Activated CD8-positive, alpha-beta T cell treated with anti-CD3 and anti-CD28 coated beads for 36 hours (primary cell): Measurements from ENCODE around the gene ANGPTL8. TPM values are rescaled to one million over a fixed set of nuclear protein-coding genes. Genes with fewer than 3 reads are reported as not detected.

Source experiments
- ATAC-seq: fragments of 200-7000 bp; cut with Tn5 transposase; one replicate; pipeline ENCODE4 v1.10.0; 2021; ENCODE audit warnings: mild to moderate bottlenecking, moderate library complexity
- CTCF ChIA-PET: fragments of 350-600 bp; sonication (Branson Sonifier 250); formaldehyde crosslinking; loops from one replicate; lab custom pipeline; 2021; ENCODE audit warnings: antibody characterized with exemption; lab: Charles Lee
- POLR2A ChIA-PET: fragments of 350-600 bp; sonication (Branson Sonifier 250); formaldehyde crosslinking; loops from one replicate; lab custom pipeline; 2021; ENCODE audit warnings: antibody characterized with exemption; lab: Charles Lee
- DNase-seq: peaks from one replicate; pipeline ENCODE4 v3.0.0-alpha.2; 2020
- H3K27ac Mint-ChIP-seq: one replicate; pipeline ENCODE4 v1.8.0; 2021; ENCODE audit warnings: mild to moderate bottlenecking, mixed read lengths
- H3K27me3 Mint-ChIP-seq: one replicate; pipeline ENCODE4 v1.8.0; 2021; ENCODE audit warnings: mixed read lengths
- H3K36me3 Mint-ChIP-seq: one replicate; pipeline ENCODE4 v1.8.0; 2021; ENCODE audit warnings: low read depth, mixed read lengths
- H3K4me1 Mint-ChIP-seq: one replicate; pipeline ENCODE4 v1.8.0; 2021; ENCODE audit warnings: low read depth, mixed read lengths
- H3K4me3 Mint-ChIP-seq: one replicate; pipeline ENCODE4 v1.8.0; 2021; ENCODE audit warnings: mild to moderate bottlenecking, moderate library complexity, mixed read lengths
- H3K9me3 Mint-ChIP-seq: one replicate; pipeline ENCODE4 v1.8.0; 2021; ENCODE audit warnings: mixed read lengths
- intact Hi-C: fragments of 100-400 bp; cut with micrococcal nuclease; formaldehyde crosslinking; loops from one replicate; pipeline ENCODE4 v1.10.0; 2022
- total RNA-seq, 2 experiments: library from RNA; stranded (reverse); gene quantifications; one replicate each; pipeline ENCODE4 v1.2.3, GENCODE V29; 2021
- TF ChIP-seq, protein P1 (sequence below): fragments of 200-600 bp; IDR thresholded peaks from one replicate; pipeline ENCODE4 v1.8.0; 2022; ENCODE audit warnings: antibody characterized with exemption, mild to moderate bottlenecking

ANGPTL8 gene
- total RNA-seq, 2 experiments from 2014 or later: not detected

GRCh38 chr19:11203194-11204075 lies 36.0 kb upstream of the ANGPTL8 start:
- TF ChIP-seq, protein P1, sequence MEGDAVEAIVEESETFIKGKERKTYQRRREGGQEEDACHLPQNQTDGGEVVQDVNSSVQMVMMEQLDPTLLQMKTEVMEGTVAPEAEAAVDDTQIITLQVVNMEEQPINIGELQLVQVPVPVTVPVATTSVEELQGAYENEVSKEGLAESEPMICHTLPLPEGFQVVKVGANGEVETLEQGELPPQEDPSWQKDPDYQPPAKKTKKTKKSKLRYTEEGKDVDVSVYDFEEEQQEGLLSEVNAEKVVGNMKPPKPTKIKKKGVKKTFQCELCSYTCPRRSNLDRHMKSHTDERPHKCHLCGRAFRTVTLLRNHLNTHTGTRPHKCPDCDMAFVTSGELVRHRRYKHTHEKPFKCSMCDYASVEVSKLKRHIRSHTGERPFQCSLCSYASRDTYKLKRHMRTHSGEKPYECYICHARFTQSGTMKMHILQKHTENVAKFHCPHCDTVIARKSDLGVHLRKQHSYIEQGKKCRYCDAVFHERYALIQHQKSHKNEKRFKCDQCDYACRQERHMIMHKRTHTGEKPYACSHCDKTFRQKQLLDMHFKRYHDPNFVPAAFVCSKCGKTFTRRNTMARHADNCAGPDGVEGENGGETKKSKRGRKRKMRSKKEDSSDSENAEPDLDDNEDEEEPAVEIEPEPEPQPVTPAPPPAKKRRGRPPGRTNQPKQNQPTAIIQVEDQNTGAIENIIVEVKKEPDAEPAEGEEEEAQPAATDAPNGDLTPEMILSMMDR: peak; percentile 82
- ChIA-PET POLR2A (interaction anchor here (1.0 kb wide), 1 partner anchor 64 kb away, joined by 4 read pairs; no protein-coding TSS in a partner anchor), CTCF (interaction anchor here (0.8 to 2.5 kb wide), 4 partner anchors 18 to 167 kb away, joined by 3 to 9 read pairs (median 4); no protein-coding TSS in a partner anchor)
- H3K4me1 Mint-ChIP-seq: no peaks in the 10 kb centered on the region
- no peak overlapping the region for H3K27ac Mint-ChIP-seq
- no peaks in the 10 kb centered on the region for H3K27me3 Mint-ChIP-seq
- no peaks in the 10 kb centered on the region for H3K9me3 Mint-ChIP-seq
- DNase-seq (peak; percentile 48), ATAC-seq (no peak)
- intact Hi-C loops: loop anchor here (5.0 kb wide), 1 partner anchor 66 kb away; no protein-coding TSS in a partner anchor
- no peaks in the 10 kb centered on the region for H3K36me3 Mint-ChIP-seq
- no peak overlapping the region for H3K4me3 Mint-ChIP-seq

DNA sequence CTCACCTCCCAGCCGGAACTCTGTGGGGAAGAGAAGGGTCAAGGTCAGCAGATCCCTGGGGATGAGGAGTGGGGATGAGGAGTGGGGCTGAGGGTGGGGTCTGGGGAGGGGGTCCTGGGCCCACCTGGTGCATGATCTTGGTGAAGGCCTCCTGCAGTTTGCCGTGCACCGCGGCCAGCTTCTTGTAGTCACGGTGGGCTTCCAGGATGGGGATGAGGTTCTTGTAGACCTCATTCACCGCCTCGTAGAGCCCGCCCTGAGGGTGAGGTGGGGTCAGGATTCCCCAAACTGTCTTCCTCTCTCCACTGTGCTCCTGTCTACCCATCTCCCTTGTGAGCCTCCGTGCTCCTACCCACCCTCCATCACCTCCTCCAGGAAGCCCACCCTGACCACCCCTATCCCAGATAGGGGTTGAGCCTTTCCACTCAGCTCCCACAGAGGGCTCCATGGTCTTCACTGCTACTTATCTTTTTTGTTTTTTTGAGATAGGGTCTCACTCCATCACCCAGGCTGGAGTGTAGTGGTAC lies 35.3 kb upstream of the ANGPTL8 start:
- ChIA-PET CTCF (interaction anchor here (0.7 to 2.5 kb wide), 5 partner anchors 61 to 269 kb away, joined by 3 to 9 read pairs (median 4); no protein-coding TSS in a partner anchor), POLR2A (interaction anchor here (1.0 kb wide), 1 partner anchor 65 kb away, joined by 4 read pairs; no protein-coding TSS in a partner anchor)
- no peaks in the 10 kb centered on the region for H3K4me1 Mint-ChIP-seq
- DNase-seq: no peak
- H3K27ac Mint-ChIP-seq: no peak overlapping the region
- no peaks in the 10 kb centered on the region for H3K9me3 Mint-ChIP-seq
- ATAC-seq: no peak
- no peaks in the 10 kb centered on the region for H3K36me3 Mint-ChIP-seq
- intact Hi-C loops: loop anchor here (5.0 kb wide), 1 partner anchor 67 kb away; no protein-coding TSS in a partner anchor
- H3K4me3 Mint-ChIP-seq: no peak overlapping the region
- TF ChIP-seq, protein P1: no peak
- H3K27me3 Mint-ChIP-seq: no peaks in the 10 kb centered on the region

DNA sequence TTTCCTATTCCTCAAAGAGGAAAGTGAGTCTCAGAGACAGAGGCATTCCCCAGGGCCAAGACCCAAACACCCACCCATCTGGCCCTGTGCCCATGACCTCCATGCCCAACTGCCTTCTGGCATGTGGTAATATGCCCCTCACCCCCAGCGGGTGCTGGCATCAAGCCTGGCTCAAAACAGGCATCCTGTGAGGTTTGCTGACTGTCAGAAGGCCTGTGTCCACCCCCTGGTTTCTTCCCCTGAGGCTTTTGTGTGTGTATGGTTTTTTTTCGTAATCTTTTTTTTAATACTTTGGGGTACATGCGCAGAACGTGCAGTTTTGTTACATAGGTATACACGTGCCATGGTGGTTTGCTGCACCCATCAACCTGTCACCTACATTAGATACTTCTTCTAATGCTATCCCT lies 34.5 kb upstream of the ANGPTL8 start:
- ChIA-PET CTCF (interaction anchor here (0.7 to 2.5 kb wide), 4 partner anchors 62 to 270 kb away, joined by 3 to 9 read pairs (median 4); no protein-coding TSS in a partner anchor), POLR2A (no interaction called here)
- H3K27me3 Mint-ChIP-seq: no peaks in the 10 kb centered on the region
- no peak overlapping the region for H3K4me3 Mint-ChIP-seq
- no peak overlapping the region for H3K27ac Mint-ChIP-seq
- H3K36me3 Mint-ChIP-seq: no peaks in the 10 kb centered on the region
- ATAC-seq (no peak), DNase-seq (no peak)
- no peaks in the 10 kb centered on the region for H3K9me3 Mint-ChIP-seq
- H3K4me1 Mint-ChIP-seq: no peaks in the 10 kb centered on the region
- TF ChIP-seq, protein P1: no peak
- intact Hi-C loops: loop anchor here (5.0 kb wide), 1 partner anchor 68 kb away; no protein-coding TSS in a partner anchor

DNA sequence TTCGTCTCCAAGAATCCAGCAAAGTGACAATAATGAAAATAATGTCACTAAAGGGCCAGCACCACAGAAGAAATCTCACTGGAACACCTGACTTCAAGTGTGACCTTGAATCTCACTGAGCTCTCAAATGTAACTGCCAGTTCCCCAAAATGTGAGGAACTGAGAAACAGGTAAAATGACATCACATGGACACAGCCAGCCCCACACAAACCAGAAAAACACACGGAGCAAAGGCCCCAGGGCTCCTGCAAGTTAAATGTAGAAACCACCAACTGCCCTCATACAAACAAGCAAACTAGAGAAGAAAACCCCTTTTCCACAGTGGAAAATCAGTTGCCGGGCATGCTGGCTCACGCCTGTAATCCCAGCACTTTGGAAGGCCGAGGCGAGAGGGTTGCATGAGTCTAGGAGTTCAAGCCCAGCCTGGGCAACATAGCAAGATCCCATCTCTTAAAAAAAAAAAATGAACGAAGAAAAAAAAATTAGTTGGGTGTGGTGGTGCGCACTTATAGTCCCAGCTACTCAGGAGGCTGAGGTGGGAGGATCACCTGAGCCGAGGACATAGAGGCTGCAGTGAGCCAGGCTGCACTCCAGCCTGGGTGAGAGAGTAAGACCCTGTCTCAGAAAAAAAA lies 33.4 kb upstream of the ANGPTL8 start:
- Mint-ChIP-seq H3K4me3 (no peak overlapping the region), H3K27me3 (no peaks in the 10 kb centered on the region), H3K9me3 (peaks cover 6% of the 10 kb centered on the region), H3K4me1 (no peaks in the 10 kb centered on the region), H3K27ac (no peak overlapping the region), H3K36me3 (no peaks in the 10 kb centered on the region)
- DNase-seq: no peak
- ATAC-seq: no peak
- TF ChIP-seq, protein P1: no peak
- intact Hi-C loops: no loop called here
- ChIA-PET CTCF (interaction anchor here (2.5 kb wide), 1 partner anchor 170 kb away, joined by 9 read pairs; no protein-coding TSS in a partner anchor), POLR2A (no interaction called here)
